GM18519 (cell line): ENCODE measurements around the gene ST7.
"Not testable (repeated sequence)": the region's sequence is repeated elsewhere in the genome, so short reads cannot be mapped to it uniquely, and the experiment has no call there.

Source experiments
- ATAC-seq: cut with Tn5 transposase; IDR thresholded peaks from one replicate; pipeline ENCODE4 v1.9.1; 2021; ENCODE audit warnings: mild to moderate bottlenecking, moderate library complexity; ENCODE audit not compliant: unreplicated experiment, low FRiP score

The ST7 gene

DNA sequence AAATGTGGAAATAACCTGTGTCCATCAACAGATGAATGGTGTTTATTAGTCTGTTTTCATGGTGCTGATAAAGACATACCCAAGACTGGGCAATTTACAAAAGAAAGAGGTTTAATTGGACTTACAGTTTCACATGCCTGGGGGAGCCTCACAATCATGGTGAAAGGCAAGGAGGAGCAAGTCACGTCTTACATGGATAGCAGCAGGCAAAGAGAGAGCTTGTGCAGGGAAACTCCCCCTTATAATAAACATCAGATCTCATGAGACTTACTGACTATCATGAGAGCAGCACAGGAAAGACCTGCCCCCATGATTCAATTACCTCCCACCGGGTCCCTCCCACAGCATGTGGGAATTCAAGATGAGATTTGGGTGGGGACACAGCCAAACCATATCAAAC is 292.4 kb downstream of the ST7 start:
- not testable (repeated sequence) for ATAC-seq

DNA sequence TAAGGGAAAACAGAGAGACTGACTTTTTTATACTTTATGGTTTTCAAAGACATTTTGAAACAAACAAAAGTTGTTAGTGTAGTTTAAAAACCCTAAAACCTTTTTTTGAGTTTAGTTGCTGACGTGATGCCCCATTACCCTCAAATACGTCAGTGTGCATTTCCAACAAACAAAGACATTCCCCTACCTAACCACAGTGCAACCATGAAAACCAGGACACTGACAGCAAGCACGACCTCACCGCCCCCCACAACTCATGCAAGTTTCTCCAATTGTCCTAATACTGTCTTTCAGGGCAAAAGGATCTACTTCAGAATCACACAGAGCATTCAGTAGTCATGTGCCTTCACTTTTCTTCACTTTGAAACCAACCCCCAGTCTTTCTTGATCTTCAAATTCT is 294.5 kb downstream of the ST7 start:
- no peak for ATAC-seq

DNA sequence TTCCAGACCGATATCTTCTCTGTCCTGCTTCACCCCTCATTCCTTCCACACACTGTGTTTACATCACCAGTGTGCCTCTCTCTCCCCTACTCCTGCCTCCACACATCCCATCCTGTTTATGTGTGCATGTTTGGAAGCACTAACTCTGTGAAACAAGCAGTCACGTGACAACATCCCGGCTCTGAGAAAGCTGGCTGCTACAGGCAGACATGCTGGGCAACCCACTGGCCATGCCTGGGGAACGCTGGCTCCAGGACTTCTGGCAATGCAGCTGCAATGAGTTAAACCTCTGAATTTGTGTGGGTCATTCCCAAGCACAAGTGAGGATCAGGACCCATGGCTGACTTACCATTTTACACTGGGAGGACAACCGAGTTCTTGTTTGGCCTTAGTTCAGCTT is 295.5 kb downstream of the ST7 start:
- no peak for ATAC-seq

DNA sequence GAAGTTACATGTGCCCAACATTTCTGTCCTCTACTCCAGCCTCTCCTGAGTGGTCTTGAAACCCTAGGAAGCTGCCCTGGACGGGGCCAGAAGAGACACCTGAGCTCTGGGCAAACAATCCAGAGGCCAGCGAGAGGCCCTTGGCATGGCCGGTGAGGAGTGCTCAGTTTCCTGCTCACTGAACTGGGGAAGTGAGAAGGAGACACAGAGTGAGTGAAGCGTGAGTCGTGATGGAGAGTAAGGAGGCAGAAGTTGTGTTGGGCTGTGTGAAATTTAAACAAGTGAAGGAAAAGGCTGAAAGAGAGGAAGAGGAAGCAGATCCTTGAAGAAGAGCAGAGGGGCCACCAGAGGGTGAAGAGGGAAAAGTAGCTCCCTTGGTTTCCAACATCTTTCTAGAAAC is 296.4 kb downstream of the ST7 start:
- ATAC-seq = no peak

DNA sequence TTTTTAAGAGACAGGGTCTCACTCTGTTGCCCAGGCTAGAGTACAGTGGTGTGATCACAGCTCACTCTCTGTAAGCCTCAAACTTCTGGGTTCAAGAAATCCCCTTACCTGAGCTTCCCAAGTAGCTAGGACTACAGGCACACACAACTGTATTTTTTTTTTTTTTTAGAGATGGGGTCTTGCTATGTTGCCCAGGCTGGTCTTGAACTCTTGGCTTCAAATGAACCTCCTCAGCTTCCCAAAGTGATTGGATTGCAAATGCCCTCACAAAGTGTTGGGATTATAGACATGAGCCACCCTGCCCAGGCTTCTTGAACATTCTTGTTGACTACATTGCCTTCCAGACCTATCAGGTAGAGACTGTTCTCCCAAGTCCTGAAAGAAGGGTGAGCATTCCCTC is 296.9 kb downstream of the ST7 start:
- ATAC-seq = no peak

DNA sequence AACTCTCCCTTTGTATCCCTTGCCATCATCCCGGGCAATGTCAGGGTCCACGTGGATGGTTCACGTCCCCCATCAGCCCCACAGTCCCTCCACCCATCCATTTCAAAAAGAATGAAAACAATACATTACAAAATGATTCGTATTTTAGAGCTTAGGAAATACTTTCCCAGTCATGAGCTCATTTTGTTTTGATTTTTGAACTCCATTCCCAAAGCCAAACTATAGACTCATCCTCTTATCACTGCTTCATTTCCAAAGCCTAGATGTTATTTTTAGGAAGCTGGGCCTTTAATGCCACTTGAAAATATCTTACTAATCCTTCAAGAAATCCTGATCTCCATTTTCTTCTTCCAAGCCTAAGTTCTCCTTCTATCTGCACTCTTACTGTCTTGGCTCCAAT is 297.5 kb downstream of the ST7 start:
- no peak for ATAC-seq

DNA sequence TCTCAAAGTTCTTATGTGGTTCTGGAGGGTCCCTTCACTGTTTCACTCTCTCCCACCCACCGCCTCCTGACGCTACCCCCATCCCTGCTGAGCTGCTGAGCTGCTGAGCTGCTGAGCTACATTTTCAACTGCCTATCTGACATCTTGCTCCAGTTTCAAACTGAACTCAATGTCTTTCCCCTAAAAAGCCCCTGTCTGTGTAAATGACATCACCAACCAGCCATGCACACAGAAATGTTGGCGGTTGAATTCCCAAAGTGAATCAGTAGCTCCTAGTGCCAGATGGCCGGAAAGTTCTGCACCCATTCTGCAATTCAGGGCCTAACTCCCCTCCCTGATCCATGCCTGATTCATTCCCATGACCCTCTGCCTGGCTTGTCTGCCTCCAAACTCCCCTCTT is 298.4 kb downstream of the ST7 start:
- ATAC-seq = no peak

DNA sequence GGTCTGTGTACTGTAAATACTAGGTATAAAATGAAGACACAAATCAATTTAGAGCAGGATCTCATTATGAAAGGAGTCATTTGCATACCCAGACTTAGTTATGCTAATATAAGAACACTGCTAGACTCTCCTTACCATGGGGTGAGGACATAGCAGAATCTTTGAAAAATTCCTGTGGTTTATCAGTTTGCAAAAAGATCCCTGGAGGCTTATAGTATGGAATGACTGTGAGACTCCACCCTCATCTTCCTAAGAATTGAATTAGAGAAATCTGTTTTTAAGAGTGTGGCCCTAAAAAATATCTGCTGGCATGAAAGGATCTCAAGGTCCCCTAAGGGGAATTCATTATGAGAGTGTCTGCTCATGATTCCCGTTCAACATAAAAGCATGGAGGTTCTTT is 306.3 kb downstream of the ST7 start:
- ATAC-seq = no peak

DNA sequence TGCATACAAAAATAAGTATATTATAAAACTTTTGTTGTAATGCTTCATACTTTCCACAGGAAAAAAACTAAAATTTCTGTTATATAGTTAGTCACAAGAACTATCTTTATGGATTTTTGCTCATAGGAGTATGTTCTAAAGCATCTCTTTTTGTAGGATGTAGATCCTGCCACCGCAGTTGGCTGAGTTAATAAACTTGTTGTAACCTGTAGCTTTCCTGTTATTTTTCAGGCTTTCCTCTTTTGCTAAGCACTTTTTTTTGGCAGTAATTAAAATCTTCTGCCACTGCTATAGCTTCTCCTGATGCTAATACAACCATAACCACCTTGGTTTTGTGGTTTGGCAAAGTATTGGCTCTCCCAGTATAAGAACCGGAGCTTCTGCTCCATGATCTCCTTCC is 309.2 kb downstream of the ST7 start:
- no peak for ATAC-seq

DNA sequence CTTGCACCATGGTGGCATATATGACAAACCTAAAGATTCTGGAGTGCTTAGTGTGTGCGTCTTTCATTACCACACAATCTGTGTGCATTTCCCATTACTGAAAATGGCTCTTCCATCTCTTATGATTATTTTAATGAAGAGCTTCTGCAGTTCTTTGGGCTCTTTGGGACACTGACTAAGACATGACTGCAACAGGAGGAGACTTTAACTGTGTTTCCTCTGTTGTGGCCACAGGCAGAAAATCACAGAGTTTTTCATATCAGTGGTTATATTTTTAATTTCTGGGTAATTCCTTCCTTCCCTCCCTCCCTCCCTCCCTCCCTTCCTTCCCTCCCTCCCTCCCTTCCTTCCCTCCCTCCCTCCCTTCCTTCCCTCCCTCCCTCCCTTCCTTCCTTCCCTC is 311.4 kb downstream of the ST7 start:
- no peak for ATAC-seq

DNA sequence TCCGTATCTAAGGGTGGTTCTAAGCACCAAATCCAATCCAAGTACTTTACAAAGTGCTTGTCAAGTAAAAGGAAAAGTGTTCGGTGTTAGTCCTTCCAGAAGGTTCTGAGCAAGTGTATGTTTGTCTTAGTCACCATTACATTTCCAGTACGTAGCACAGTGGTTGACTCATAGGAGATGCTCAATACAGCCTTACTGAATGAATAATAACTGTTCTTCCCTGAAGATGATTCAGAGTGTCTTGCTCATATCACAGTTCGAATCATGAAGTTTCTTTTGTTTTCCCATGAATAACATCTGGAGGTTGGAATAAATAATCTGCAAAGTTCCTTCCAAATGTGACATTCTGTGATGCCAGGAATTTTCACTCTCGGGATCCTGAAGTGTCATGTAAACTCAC is 316.1 kb downstream of the ST7 start:
- ATAC-seq = no peak

DNA sequence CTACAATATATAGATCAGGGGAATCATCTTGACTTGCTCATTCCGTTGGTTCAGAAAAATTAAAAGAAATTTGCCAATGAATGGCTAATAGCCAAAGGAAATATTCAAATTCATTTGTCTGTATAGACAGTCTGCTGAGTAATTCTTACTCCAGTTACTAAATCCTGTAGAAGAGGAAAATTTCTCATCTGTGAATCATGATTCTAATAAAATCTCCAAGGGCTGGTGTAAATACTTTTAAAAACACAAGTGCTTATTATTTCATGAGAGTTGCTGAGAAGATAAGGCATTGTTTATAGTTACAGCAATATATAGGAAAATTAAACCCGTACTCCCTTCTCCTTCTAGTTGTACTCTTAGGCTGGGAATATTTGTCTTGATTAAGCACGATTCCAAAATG is 316.6 kb downstream of the ST7 start:
- ATAC-seq = no peak

DNA sequence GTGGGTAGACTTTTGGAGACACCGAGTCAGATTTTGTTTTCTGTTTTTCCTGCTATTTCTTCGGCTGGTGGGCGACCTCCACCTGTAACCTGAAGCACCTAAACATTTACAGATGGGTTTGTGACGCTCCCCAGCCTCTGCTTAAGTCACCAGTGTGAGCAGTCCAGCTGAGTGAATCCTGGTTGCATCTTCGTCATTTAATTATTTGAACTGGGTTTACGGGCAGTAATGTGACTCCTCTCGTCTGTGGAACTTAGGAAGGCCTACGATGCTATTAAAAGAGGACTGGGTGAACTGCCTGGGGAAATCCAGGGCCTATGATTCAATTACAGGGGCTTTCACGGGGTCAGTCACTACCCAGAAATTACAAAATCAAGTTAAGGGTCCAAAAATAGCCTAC is 317.1 kb downstream of the ST7 start:
- ATAC-seq = no peak

DNA sequence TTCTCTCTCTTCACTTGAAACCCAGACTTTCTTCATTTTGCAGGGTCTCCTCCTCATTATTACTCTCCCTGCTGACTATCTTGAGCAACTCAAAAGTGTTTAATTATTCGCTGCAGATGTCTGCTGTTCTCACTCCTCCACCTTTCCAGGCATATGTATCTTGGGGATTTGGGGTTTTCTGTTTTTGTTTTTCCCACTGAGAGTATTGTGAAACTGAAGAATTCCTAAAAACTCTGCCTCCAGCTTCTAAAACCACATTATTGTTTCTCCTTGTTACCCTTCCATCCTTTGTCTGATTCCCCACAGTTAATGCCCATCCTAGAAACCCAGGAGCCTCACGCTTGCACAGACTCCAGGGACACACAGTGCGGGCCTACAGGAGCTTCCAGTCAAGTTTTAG is 318.3 kb downstream of the ST7 start:
- no peak for ATAC-seq

DNA sequence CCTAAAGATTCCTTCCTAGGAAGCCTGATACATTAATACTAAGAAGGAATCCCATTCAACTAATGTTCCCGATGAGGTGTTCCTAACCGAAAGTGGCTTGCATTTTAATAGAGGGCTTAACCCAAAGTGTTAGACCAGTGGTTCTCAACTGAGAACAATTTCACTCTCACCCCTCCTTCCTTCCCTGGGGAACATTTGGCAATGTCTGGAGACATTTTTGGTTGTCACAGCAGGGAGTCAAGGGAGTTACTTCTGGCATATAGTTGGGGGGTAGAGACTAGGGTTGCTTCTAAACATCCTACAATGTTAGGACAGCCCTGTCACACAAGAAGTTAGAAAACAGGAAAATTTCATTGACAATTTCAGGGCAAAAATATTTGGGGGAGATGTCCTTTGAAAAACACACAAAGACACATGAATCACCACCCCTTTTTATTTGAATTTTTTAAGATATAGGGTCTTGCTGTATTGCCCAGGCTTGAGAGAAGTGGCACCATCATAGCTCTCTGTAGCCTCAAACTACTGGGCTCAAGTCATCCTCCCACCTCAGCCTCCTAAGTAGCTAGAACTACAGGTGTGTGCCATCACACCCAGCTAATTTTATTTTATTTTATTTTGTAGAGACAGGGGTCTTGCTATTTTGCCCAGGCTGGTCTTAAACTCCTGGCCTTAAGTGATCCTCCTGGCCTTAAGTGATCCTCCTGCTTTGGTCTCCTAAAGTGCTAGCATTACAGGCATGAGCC is 318.9 kb downstream of the ST7 start:
- no peak for ATAC-seq

DNA sequence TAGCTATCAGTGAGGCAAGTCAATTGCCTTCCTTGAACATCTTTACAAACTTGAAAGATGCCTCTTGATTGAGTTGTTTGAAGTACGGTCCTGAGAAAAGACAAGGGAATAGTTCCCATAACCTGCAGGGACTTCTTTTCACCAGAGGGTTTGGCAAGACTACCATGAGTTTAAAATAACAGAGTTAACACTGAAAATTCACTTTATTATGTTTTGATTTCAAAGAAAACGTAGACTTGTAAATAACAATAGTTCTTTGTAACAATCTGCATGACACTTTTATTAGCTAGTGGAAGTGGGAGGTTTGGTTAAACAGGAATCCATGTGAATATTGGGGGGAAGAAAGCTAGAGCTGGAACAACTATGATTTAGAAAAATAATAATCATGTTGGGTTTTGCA is 320.0 kb downstream of the ST7 start:
- ATAC-seq = no peak

DNA sequence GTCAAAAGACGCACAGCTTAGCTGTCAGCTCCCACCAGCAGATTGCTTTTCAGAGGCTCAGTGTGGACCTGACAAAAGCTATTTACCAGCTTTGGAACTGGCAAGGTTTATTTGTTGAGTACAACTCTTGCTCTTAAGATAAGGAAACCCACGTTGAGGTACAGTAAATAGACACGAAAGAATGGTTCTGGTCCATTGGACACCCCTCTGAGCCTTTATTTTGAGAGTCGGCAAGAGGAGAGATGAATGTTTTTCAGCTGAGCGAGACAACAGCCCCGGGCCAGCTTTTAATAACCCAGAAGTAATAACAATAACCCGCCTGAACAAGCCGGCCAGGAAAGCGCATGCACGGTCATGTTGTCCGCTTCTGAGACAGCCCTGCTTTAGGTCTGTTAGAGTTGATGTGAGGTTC is 320.5 kb downstream of the ST7 start:
- no peak for ATAC-seq

DNA sequence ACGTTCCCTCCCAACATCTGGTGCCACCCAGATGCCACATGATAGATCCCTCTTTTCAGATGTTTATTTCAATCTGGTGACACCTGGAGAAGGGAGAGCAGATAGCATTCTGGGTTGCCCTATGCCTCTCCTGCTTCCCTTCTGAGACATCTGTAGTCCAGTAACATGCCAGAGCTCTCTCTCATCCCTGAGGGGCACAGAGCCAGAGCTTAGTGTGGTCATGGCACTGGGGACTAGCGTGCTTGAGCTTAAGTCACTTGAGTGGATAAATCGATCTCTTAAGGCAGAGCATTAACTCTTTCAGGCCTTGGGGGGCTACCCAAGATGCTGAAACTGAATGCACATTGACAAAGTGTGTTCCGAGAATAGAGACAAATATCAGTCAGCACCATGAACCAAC is 321.6 kb downstream of the ST7 start:
- no peak for ATAC-seq

DNA sequence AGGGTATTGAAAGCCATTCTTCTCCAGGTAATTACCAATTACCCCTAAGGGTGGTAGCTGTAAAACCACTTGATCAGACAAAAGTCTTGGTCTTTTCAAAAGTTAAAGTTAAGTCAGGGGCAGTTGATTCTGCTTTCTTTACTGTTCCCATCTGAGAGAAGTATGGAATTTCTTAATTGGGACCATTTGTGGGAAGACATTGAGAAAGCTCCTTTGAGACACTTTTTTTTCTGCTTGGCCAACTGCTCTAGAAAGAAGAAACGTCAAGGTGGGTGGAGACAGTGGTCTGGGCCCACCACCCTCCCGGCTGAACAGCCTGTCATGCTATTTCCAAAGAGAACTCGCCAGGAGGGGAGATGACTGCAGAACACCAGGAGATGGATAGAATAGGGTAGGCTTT is 324.3 kb downstream of the ST7 start:
- no peak for ATAC-seq

DNA sequence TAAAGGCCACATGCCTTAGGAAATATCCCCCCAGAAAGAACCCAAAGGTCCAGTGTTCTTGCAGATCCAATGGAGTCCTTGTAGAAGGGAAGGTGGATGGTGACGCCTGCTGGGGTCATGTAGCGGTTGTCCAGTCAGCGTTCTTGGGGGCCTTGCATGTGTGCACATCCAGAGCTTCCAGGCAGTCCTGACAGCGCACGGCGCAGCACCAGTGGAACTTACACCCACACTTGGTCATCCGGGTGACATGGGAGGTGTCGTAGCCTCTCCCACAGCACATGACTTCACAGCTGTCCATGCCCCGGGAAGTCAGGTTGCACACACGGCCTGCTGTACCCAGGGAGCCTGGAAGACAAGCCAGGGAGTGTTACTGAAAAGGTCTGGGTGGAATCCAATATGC is 324.7 kb downstream of the ST7 start:
- ATAC-seq = no peak

DNA sequence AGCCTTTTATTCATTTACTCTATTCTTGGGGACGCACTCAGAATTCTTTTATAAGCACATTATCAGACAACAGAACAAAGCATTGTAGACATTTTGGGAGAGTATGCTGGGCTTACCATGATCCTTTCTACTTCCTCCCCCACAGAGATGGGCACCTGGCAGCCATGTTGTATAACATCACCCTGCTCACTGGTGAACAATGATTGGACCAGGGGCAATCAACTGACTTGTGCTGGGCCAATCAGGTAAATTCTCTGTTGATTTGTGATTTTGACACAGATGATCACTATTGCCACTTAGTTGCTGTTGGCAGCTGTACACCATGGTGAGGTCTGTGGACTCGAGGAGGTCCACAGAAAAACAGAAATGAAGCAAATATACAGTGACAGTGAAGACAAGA is 325.9 kb downstream of the ST7 start:
- no peak for ATAC-seq
